Urinary bladder (tissue), 4 donors: Measurements from ENCODE around the gene C7orf57. TPM values are rescaled to one million over a fixed set of nuclear protein-coding genes. Genes with fewer than 3 reads are reported as not detected.

ENCODE experiments used
- DNase-seq: peaks from one replicate; pipeline ENCODE4 v3.0.0-alpha.2; 2015; ENCODE audit errors: extremely low spot score
- H3K27ac ChIP-seq: one replicate; pipeline ENCODE4 v1.5.1; 2013; ENCODE audit warnings: low read depth, mild to moderate bottlenecking, moderate library complexity
- H3K36me3 ChIP-seq: one replicate; pipeline ENCODE4 v1.6.1; 2013; ENCODE audit warnings: mild to moderate bottlenecking, moderate library complexity; ENCODE audit not compliant: insufficient read depth
- H3K4me1 ChIP-seq: one replicate; pipeline ENCODE4 v1.6.1; 2013; ENCODE audit warnings: mild to moderate bottlenecking, moderate library complexity; ENCODE audit not compliant: insufficient read depth
- H3K4me3 ChIP-seq: one replicate; pipeline ENCODE4 v1.5.1; 2013; ENCODE audit warnings: low read depth, low read length
- WGBS: extraction: QIAGEN DNeasy Blood & Tissue Kit; methylation state at CpG from one replicate; pipeline ENCODE4 v1.1.7; 2013; 5-methylcytosine and 5-hydroxymethylcytosine counted together
- polyA plus RNA-seq: library from polyadenylated mRNA; stranded (reverse); fragments of 200-250 nt; gene quantifications from one replicate; pipeline ENCODE4 v1.2.3, GENCODE V29; 2013
- total RNA-seq: library from RNA; depleted of rRNA; stranded (reverse); fragments of >200 nt; gene quantifications from one replicate; pipeline ENCODE4 v1.2.3, GENCODE V29; 2014
- donor health status: healthy with polysubstance abuse.
- donor health status: healthy.

C7orf57 gene
- total and polyA plus RNA-seq, 2 donors, result 0.21 TPM; not detected in 1

DNA sequence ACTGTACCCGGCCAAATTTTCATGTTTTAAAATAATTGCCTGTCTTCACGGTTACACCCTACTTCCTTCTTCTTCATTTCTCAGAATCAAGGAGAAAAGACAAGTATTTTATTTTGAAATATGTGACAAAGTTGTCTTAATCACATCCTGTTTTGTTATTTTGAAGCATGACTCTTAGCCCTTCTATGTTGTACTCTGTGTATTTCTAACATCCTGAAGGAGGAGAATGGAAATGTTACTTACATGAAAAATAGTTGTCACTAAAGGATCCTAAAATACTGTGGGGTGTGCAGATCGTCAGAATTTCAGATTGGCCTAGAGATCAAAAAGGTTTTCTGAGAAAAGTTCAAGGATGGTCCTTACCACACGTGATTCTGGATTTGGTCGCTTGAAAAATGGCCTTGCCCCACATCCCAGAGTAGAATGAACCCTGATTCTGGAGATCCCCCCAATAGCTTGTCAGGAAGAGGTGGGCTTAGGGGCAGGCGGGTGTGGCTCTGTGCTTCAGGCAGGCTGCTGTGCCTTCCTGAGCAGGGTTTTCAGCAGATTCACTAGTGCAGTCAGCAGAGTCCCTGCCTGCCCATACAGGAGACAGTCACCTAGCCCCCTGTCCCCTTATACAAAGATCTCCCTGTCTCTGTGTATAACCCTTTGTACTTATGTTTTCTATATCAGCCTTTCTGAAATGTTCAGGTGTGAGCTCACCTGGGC is 62.3 kb downstream of the C7orf57 start:
- H3K27ac ChIP-seq, result no peak overlapping the region

GRCh38 chr7:48098846-48099245 is 63.5 kb downstream of the C7orf57 start:
- DNase-seq, result no peak
- Histone ChIP-seq H3K4me3 (no peak overlapping the region), H3K36me3 (no peaks in the 10 kb centered on the region), H3K4me1 (peaks cover 2% of the 10 kb centered on the region), H3K27ac (no peak overlapping the region)
- WGBS, result 38% methylated on average over 4 of the region's 4 CpGs

More for the DNA sequence above, 62.3 kb downstream of the C7orf57 start:
- Histone ChIP-seq H3K4me1 (peaks cover 2% of the 10 kb centered on the region), H3K36me3 (no peaks in the 10 kb centered on the region), H3K4me3 (no peak overlapping the region)
- no peak for DNase-seq
- WGBS, result 71% methylated on average over 6 of the region's 6 CpGs

- no peak overlapping the region for H3K27ac ChIP-seq
- H3K36me3 ChIP-seq, result no peaks in the 10 kb centered on the region
- no peak for DNase-seq
- H3K4me1 ChIP-seq, result peaks cover 2% of the 10 kb centered on the region
- 81% methylated on average over 3 of the region's 3 CpGs for WGBS
- H3K4me3 ChIP-seq, result no peak overlapping the region
These were observed 64.4 kb downstream of the C7orf57 start for GRCh38 chr7:48099781-48100180.

- Histone ChIP-seq H3K4me1 (no peaks in the 10 kb centered on the region), H3K27ac (no peak overlapping the region), H3K4me3 (no peak overlapping the region), H3K36me3 (no peaks in the 10 kb centered on the region)
- no peak for DNase-seq
- WGBS, result 96% methylated on average over 8 of the region's 8 CpGs
These were observed 66.0 kb downstream of the C7orf57 start for GRCh38 chr7:48101352-48101751.

DNA sequence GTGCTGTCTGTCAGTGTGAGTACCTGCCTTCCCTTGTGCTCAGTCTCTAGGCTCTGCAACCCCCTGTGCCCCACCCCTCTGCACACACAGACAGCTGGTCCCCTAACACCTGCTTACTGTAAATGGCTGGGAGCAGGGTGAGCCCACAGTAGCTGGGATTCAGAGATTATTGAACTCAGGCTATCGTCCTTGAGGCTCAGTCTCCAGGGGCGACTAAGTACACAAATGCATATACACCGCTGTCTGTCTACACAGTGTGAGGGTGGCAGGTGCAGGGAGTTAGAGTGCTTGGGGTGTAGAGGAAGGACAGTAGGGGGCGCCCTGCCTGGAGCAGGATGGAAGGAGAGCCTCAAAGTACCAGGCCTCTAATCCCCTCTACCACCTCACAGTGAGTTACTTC is 66.6 kb downstream of the C7orf57 start:
- Histone ChIP-seq H3K4me1 (no peaks in the 10 kb centered on the region), H3K4me3 (no peak overlapping the region), H3K27ac (no peak overlapping the region), H3K36me3 (peaks cover 1% of the 10 kb centered on the region)
- no peak for DNase-seq
- 78% methylated on average over 4 of the region's 4 CpGs for WGBS

- no peaks in the 10 kb centered on the region for H3K4me1 ChIP-seq
- DNase-seq, result no peak
- H3K4me3 ChIP-seq, result no peak overlapping the region
- H3K27ac ChIP-seq, result no peak overlapping the region
- H3K36me3 ChIP-seq, result peaks cover 3% of the 10 kb centered on the region
- WGBS, result 92% methylated on average over 4 of the region's 4 CpGs
These were observed 67.2 kb downstream of the C7orf57 start for GRCh38 chr7:48102530-48102929.

DNA sequence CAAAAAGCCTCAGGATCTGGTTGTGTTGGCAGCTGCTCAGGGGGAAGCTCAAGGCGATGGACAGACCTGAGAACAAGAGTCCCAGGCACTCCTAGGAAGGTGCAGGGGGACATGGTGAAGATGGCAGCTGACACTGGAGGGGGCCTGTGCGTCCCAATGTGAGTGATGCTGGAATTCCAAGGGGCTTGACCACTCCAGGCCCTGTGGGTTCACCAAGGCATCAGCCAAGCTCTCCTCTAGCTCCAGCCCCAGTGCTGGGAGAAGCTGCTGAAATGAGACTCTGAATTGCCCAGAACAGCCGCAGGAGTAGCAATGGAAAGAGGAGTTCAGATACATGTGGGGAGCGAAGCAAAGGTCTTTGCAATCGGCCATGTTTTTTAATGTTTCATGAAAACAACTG is 69.7 kb downstream of the C7orf57 start:
- DNase-seq, result no peak
- Histone ChIP-seq H3K4me3 (no peak overlapping the region), H3K4me1 (no peaks in the 10 kb centered on the region), H3K27ac (no peak overlapping the region), H3K36me3 (peaks cover 3% of the 10 kb centered on the region)
- WGBS, result 93% methylated on average over 5 of the region's 5 CpGs

DNA sequence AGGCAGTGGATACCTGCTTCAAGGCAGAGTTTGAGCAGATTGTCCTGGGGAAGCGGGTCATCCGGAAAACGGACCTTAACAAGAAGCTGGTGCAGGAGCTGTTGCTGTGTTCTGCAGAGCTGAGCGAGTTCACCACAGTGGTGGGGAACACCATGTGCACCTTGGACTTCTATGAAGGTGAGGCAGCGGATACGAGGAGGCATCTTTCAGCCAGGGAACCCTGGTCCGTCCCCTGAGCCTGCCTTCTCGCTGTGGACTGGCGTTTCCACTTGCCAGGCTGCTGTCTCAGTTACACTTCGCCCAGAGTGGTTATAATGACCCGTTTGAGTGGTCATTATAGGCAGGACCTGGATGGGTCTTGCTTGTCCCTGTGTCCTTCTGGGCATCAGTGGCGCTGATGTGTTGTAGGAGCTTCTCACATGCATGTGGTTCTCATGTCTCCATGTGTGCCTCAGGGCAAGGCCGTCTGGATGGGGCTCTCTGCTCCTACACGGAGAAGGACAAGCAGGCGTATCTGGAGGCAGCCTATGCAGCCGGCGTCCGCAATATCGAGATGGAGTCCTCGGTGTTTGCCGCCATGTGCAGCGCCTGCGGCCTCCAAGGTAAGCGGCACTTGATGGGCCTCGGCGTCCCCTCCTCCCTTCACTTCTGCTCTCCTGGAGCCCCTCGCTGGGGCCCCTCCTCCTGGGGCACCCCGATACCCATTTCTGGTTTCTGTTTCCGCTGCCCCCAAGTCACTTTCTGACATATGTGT is 71.7 kb downstream of the C7orf57 start:
- 94% methylated on average over 29 of the region's 29 CpGs for WGBS
- H3K27ac ChIP-seq, result no peak overlapping the region
- no peaks in the 10 kb centered on the region for H3K4me1 ChIP-seq
- no peak for DNase-seq
- H3K36me3 ChIP-seq, result peaks cover 3% of the 10 kb centered on the region
- H3K4me3 ChIP-seq, result no peak overlapping the region

- 90% methylated on average over 18 of the region's 18 CpGs for WGBS
- H3K27ac ChIP-seq, result no peak overlapping the region
These were observed 72.7 kb downstream of the C7orf57 start for GRCh38 chr7:48107926-48108472.

GRCh38 chr7:48108959-48109847 is 73.9 kb downstream of the C7orf57 start:
- Histone ChIP-seq H3K4me1 (no peaks in the 10 kb centered on the region), H3K4me3 (no peak overlapping the region), H3K36me3 (peaks cover 3% of the 10 kb centered on the region), H3K27ac (no peak overlapping the region)
- DNase-seq, result no peak
- WGBS, result 90% methylated on average over 5 of the region's 5 CpGs

More at GRCh38 chr7:48107926-48108472, 72.7 kb downstream of the C7orf57 start:
- Histone ChIP-seq H3K4me3 (no peak overlapping the region), H3K4me1 (no peaks in the 10 kb centered on the region), H3K36me3 (peaks cover 3% of the 10 kb centered on the region)
- DNase-seq, result no peak

- H3K27ac ChIP-seq, result no peak overlapping the region
- peaks cover 3% of the 10 kb centered on the region for H3K36me3 ChIP-seq
- DNase-seq, result no peak
- no peaks in the 10 kb centered on the region for H3K4me1 ChIP-seq
- WGBS, result 17% methylated on average over 9 of the region's 9 CpGs
- no peak overlapping the region for H3K4me3 ChIP-seq
These were observed 74.7 kb downstream of the C7orf57 start for GRCh38 chr7:48109848-48110663.

GRCh38 chr7:48110868-48111267 is 75.5 kb downstream of the C7orf57 start:
- DNase-seq, result no peak
- Histone ChIP-seq H3K4me1 (no peaks in the 10 kb centered on the region), H3K36me3 (peaks cover 3% of the 10 kb centered on the region), H3K4me3 (no peak overlapping the region), H3K27ac (no peak overlapping the region)
- 80% methylated on average over 4 of the region's 4 CpGs for WGBS
